ENCODE data around the gene INPP5E.

GRCh38 chr9:136472640-136473353 lies 33.2 kb upstream of the INPP5E start:
- TF ChIP-seq, protein P1, sequence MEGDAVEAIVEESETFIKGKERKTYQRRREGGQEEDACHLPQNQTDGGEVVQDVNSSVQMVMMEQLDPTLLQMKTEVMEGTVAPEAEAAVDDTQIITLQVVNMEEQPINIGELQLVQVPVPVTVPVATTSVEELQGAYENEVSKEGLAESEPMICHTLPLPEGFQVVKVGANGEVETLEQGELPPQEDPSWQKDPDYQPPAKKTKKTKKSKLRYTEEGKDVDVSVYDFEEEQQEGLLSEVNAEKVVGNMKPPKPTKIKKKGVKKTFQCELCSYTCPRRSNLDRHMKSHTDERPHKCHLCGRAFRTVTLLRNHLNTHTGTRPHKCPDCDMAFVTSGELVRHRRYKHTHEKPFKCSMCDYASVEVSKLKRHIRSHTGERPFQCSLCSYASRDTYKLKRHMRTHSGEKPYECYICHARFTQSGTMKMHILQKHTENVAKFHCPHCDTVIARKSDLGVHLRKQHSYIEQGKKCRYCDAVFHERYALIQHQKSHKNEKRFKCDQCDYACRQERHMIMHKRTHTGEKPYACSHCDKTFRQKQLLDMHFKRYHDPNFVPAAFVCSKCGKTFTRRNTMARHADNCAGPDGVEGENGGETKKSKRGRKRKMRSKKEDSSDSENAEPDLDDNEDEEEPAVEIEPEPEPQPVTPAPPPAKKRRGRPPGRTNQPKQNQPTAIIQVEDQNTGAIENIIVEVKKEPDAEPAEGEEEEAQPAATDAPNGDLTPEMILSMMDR (IDR thresholded peaks at IDR 0.05) = no peak
- no peak for TF ChIP-seq POLR2A (IDR thresholded peaks at IDR 0.05)
